Nephron progenitor cell (in vitro differentiated cells): ENCODE results near the gene VPS26A.

Experiments
- DNase-seq: peaks from one replicate; pipeline ENCODE4 v3.0.0; 2021
- H3K27ac Mint-ChIP-seq: 2 replicates; pipeline ENCODE4 v1.8.0; 2021; ENCODE audit warnings: mild to moderate bottlenecking, moderate library complexity, mixed read lengths
- H3K27me3 Mint-ChIP-seq: 2 replicates; pipeline ENCODE4 v1.8.0; 2021; ENCODE audit warnings: mild to moderate bottlenecking, low read depth, mixed read lengths; ENCODE audit not compliant: poor library complexity
- H3K36me3 Mint-ChIP-seq: 2 replicates; pipeline ENCODE4 v1.8.0; 2021; ENCODE audit warnings: low read depth, mixed read lengths
- H3K4me1 Mint-ChIP-seq: 2 replicates; pipeline ENCODE4 v1.8.0; 2021; ENCODE audit warnings: mixed read lengths
- H3K4me3 Mint-ChIP-seq: 2 replicates; pipeline ENCODE4 v1.8.0; 2021; ENCODE audit warnings: mild to moderate bottlenecking, moderate library complexity, mixed read lengths
- H3K9me3 Mint-ChIP-seq: 2 replicates; pipeline ENCODE4 v1.8.0; 2021; ENCODE audit warnings: mild to moderate bottlenecking, moderate library complexity, mixed read lengths
- CTCF ChIP-seq: fragments of 200-600 bp; sonication (generic); IDR thresholded peaks from 2 replicates; pipeline ENCODE4 v1.5.0; 2021; ENCODE audit warnings: antibody characterized with exemption

Gene VPS26A

DNA sequence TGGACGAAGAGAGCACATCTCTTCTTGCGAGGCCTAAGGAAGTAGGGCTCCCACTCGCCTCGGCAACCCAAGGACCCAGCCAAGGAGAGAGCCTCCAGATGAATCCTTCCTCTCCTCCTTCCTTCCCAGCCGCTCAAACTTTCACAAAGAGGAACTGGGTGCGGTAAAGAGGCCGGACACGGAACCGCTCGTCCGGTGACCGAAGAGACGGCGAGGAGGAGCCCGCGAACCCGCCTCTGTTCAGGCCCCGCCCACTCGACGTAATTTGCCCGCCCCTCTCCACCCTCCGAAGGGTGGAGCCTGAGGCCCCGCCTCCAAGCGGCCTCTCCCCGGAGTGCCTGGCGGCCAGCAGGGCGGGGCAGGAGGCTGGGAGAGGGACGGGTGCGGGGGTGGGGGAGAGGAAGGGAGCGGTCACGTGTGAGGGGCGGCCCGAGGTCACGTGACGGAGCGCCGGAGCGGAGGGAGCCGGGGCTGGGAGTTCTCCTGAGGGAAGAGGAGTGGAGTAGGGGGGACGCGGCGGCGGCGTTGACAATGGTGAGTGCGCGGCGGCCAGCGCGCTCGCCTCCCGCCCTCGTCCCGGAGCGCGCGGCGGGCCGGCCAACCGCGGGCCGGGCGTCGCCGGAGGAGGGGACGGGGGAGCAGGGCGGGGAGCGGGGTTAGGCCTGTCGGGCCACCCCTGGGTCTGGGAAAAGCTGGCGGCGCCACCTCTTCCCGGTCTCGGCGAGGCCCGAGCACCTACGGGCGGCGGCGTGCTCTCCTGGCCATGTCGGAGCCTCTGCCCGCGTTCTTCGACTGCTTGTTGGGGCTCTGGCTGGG, at the start of gene VPS26A:
VPS26A (plus strand) TSS at position 432 of the 816 bp plus-strand sequence; CDS start at position 532, 100 bp downstream.
- peak; percentile 99 for DNase-seq
- Mint-ChIP-seq H3K27me3 (no peaks in the 10 kb centered on the region), H3K4me1 (peaks cover 24% of the 10 kb centered on the region), H3K4me3 (peak within 1 kb of the TSS; percentile 98), H3K36me3 (peaks cover under 1% of the 10 kb centered on the region), H3K9me3 (no peaks in the 10 kb centered on the region), H3K27ac (peak within 1 kb of the TSS; percentile 100)
- no peak for TF ChIP-seq CTCF

DNA sequence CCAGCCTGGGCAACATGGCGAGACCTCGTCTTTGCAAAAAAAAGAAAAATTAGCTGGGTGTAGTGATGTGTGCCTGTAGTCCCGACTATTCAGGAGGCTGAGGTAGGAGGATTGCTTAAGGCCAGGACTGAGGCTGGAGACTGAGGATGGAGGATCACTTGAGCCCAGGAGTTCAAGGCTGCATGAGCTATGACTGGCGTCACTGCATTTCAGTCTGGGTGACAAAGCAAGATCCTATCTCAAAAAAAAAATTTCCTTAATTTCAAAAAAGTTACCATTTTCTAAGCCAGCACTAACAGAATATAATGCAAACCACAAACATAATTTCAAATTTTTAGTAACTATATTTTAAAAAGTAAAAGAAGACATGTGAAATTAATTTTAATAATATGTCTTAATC, 49.4 kb upstream of the VPS26A start:
- no peaks in the 10 kb centered on the region for H3K9me3 Mint-ChIP-seq
- no peaks in the 10 kb centered on the region for H3K36me3 Mint-ChIP-seq
- H3K27me3 Mint-ChIP-seq: peaks cover 9% of the 10 kb centered on the region
- TF ChIP-seq CTCF: no peak
- DNase-seq: no peak
- no peaks in the 10 kb centered on the region for H3K4me1 Mint-ChIP-seq
- H3K4me3 Mint-ChIP-seq: no peak overlapping the region
- H3K27ac Mint-ChIP-seq: no peak overlapping the region

- Mint-ChIP-seq H3K36me3 (no peaks in the 10 kb centered on the region), H3K27me3 (peaks cover 14% of the 10 kb centered on the region), H3K4me1 (no peaks in the 10 kb centered on the region), H3K4me3 (no peak overlapping the region), H3K27ac (no peak overlapping the region), H3K9me3 (no peaks in the 10 kb centered on the region)
- no peak for DNase-seq
- TF ChIP-seq CTCF: no peak
Observed at GRCh38 chr10:69075431-69075830, 48.5 kb upstream of the VPS26A start.

GRCh38 chr10:69078311-69078710, 45.7 kb upstream of the VPS26A start:
- no peak for DNase-seq
- H3K27ac Mint-ChIP-seq: no peak overlapping the region
- TF ChIP-seq CTCF: no peak
- no peaks in the 10 kb centered on the region for H3K36me3 Mint-ChIP-seq
- no peaks in the 10 kb centered on the region for H3K9me3 Mint-ChIP-seq
- no peak overlapping the region for H3K4me3 Mint-ChIP-seq
- H3K27me3 Mint-ChIP-seq: peaks cover 17% of the 10 kb centered on the region
- no peaks in the 10 kb centered on the region for H3K4me1 Mint-ChIP-seq

DNA sequence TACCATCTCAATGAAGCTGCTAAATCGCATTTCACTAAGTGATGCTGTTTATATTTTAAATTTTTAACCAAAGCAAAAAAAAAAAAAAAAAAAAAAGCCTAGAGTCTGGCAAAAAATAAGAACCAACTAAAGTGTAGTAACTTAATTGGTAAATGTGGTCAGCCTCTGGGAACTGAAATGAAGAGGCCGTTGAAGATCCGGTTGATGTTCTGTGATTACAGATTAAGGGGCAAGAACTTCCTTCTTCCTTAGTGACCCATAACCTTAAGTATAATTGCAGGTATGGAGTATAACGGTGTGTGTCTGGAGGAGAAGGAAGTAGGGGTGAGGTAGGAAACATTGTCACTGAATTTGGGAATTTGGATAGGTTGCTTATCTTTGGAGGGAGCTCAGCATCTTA, 43.8 kb upstream of the VPS26A start:
- H3K4me3 Mint-ChIP-seq: no peak overlapping the region
- TF ChIP-seq CTCF: no peak
- no peak for DNase-seq
- peaks cover under 1% of the 10 kb centered on the region for H3K4me1 Mint-ChIP-seq
- no peak overlapping the region for H3K27ac Mint-ChIP-seq
- H3K36me3 Mint-ChIP-seq: no peaks in the 10 kb centered on the region
- no peaks in the 10 kb centered on the region for H3K9me3 Mint-ChIP-seq
- peaks cover 21% of the 10 kb centered on the region for H3K27me3 Mint-ChIP-seq

DNA sequence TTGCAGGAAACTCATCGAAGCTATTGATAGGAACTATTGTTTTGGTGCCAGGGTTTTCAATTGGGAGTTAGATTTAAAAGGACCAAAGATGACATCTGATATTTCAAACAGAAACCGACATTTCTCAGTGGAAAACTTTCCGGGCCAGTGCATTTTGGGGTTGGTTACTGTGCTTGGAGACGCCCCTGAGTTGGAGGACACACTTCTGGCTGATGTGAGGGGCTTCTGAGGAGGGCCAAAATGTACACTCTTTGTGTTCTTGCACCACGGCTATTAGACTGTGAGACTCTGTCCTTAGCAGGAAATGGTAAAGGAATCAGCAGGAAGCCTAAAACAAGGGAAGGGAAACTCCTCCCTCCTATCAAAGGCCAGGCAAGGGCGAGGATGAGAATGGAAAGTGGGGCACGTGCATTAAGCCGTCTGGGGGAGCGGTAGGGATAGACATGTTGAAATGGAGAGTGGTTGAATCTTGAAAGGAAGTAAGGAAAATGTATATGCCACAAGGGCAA, 37.9 kb upstream of the VPS26A start:
- no peaks in the 10 kb centered on the region for H3K36me3 Mint-ChIP-seq
- DNase-seq: no peak
- H3K4me1 Mint-ChIP-seq: peaks cover 10% of the 10 kb centered on the region
- H3K27ac Mint-ChIP-seq: peak overlapping the region; percentile 1
- H3K4me3 Mint-ChIP-seq: no peak overlapping the region
- H3K27me3 Mint-ChIP-seq: peaks cover 20% of the 10 kb centered on the region
- no peak for TF ChIP-seq CTCF
- H3K9me3 Mint-ChIP-seq: no peaks in the 10 kb centered on the region
